Esophagus muscularis mucosa (tissue), 4 donors: ENCODE measurements around the gene LRRC7. TPM values are rescaled to one million over a fixed set of nuclear protein-coding genes. Genes with fewer than 3 reads are reported as not detected.
"Not testable (repeated sequence)": the region's sequence is repeated elsewhere in the genome, so short reads cannot be mapped to it uniquely, and the experiment has no call there.

Experiments
- DNase-seq: peaks from one replicate; pipeline ENCODE4 v3.0.0-alpha.2; 2017; ENCODE audit errors: extremely low spot score
- H3K27ac ChIP-seq, 4 donors: fragments of 200-600 bp; sonication (generic); replicated peaks in 1 of 4; 1 replicate in 3 of 4; 2 replicates in 1 of 4; pipeline ENCODE4 v1.5.1; 2016 to 2019; ENCODE audit warnings: mild to moderate bottlenecking in 1 of 4
- H3K27me3 ChIP-seq, 4 donors: fragments of 200-600 bp; sonication (generic); one replicate each; pipeline versions ENCODE4 v1.5.1 to v1.6.0; 2016 to 2019
- H3K36me3 ChIP-seq, 4 donors: fragments of 200-600 bp; sonication (generic); one replicate each; pipeline ENCODE4 v1.5.1; 2016 to 2019
- H3K4me1 ChIP-seq, 4 donors: fragments of 200-600 bp; sonication (generic); one replicate each; pipeline ENCODE4 v1.5.1; 2016 to 2019
- H3K4me3 ChIP-seq, 4 donors: fragments of 200-600 bp; sonication (generic); 1 replicate in 2 of 4; 2 replicates in 2 of 4; pipeline ENCODE4 v1.5.1; 2016 to 2019; ENCODE audit warnings: mild to moderate bottlenecking in 4 of 4, moderate library complexity in 1 of 4
- H3K9me3 ChIP-seq, 4 donors: fragments of 200-600 bp; sonication (generic); 1 replicate in 3 of 4; 2 replicates in 1 of 4; pipeline ENCODE4 v1.5.1; 2016 to 2019
- CTCF ChIP-seq, 3 experiments: fragments of 200-600 bp in 2 of 3; fragments of 450-650 bp in 1 of 3; sonication (generic) in 2 of 3; IDR thresholded peaks; one replicate each; pipeline ENCODE4 v1.5.1; 2017 to 2019; ENCODE audit warnings: antibody characterized with exemption in 3 of 3, mild to moderate bottlenecking in 2 of 3, moderate library complexity in 1 of 3
- EP300 ChIP-seq: sonication (generic); formaldehyde crosslinking; IDR thresholded peaks from one replicate; pipeline ENCODE4 v1.6.1; 2017; ENCODE audit warnings: antibody characterized with exemption
- POLR2A ChIP-seq: fragments of 450-650 bp; IDR thresholded peaks from one replicate; pipeline ENCODE4 v1.6.1; 2017; ENCODE audit warnings: antibody characterized with exemption, moderate library complexity, mild to moderate bottlenecking, low read depth
- POLR2AphosphoS5 ChIP-seq, 2 donors: sonication (generic); formaldehyde crosslinking; IDR thresholded peaks; one replicate each; pipeline ENCODE4 v1.6.1; 2017; ENCODE audit warnings: antibody characterized with exemption in 2 of 2
- WGBS: methylation state at CpG from one replicate; pipeline ENCODE4 v1.1.5; 2018; 5-methylcytosine and 5-hydroxymethylcytosine counted together
- intact Hi-C: fragments of 100-400 bp; cut with DNase I; formaldehyde crosslinking; loops from one replicate; pipeline ENCODE4 v1.15.1; 2023
- total RNA-seq, 4 donors: library from RNA; depleted of rRNA; stranded (reverse); fragments of >200 nt; gene quantifications; one replicate each; pipeline versions ENCODE4 v1.1.0 to v1.2.1, GENCODE V29; 2016

The LRRC7 gene
- total RNA-seq, 4 donors from 2014 or later, result 0.26 to 2.5 (median 0.42) TPM

GRCh38 chr1:69711190-69711930 is 143.6 kb downstream of the LRRC7 start:
- Histone ChIP-seq H3K4me1 (peaks cover 0 to 3% (median 0%) of the 10 kb centered on the region in 4 donors), H3K27me3 (no peaks in the 10 kb centered on the region), H3K27ac (no peak overlapping the region), H3K4me3 (no peak overlapping the region), H3K36me3 (no peaks in the 10 kb centered on the region), H3K9me3 (no peaks in the 10 kb centered on the region)
- no peak for DNase-seq
- intact Hi-C loops, result no loop called here
- TF ChIP-seq POLR2A (no peak), CTCF (IDR thresholded peaks at IDR 0.05) (no peak), EP300 (no peak), POLR2AphosphoS5 (IDR thresholded peaks at IDR 0.05) (no peak)
- WGBS, result 67% methylated on average over 4 of the region's 4 CpGs

- H3K9me3 ChIP-seq, intact Hi-C loops, H3K4me3 ChIP-seq, H3K27ac ChIP-seq, H3K36me3 ChIP-seq, H3K4me1 ChIP-seq, H3K27me3 ChIP-seq, DNase-seq: not testable (repeated sequence)
Measured at GRCh38 chr1:69717834-69718233, 150.1 kb downstream of the LRRC7 start.

- 57% methylated on average over 1 of the region's 1 CpG for WGBS
- no peaks in the 10 kb centered on the region for H3K36me3 ChIP-seq
- H3K9me3 ChIP-seq, result no peaks in the 10 kb centered on the region
- H3K27ac ChIP-seq, result no peak overlapping the region
- DNase-seq, result no peak
- TF ChIP-seq EP300 (no peak), POLR2AphosphoS5 (IDR thresholded peaks at IDR 0.05) (no peak), CTCF (IDR thresholded peaks at IDR 0.05) (no peak), POLR2A (no peak)
- H3K4me1 ChIP-seq, result no peaks in the 10 kb centered on the region
- H3K27me3 ChIP-seq, result no peaks in the 10 kb centered on the region
- intact Hi-C loops, result no loop called here
- H3K4me3 ChIP-seq, result no peak overlapping the region
Measured at GRCh38 chr1:69728206-69728605, 160.5 kb downstream of the LRRC7 start.

- intact Hi-C loops, result loop anchor here (10.0 kb wide), 1 partner anchor 1138 kb away; no protein-coding TSS in a partner anchor
- peaks cover 0 to 8% (median 0%) of the 10 kb centered on the region in 4 donors for H3K9me3 ChIP-seq
- TF ChIP-seq CTCF (IDR thresholded peaks at IDR 0.05) (no peak), POLR2A (no peak), EP300 (no peak), POLR2AphosphoS5 (IDR thresholded peaks at IDR 0.05) (no peak)
- H3K36me3 ChIP-seq, result no peaks in the 10 kb centered on the region
- no peak overlapping the region for H3K27ac ChIP-seq
- no peaks in the 10 kb centered on the region for H3K27me3 ChIP-seq
- no peak overlapping the region for H3K4me3 ChIP-seq
- no peaks in the 10 kb centered on the region for H3K4me1 ChIP-seq
- no peak for DNase-seq
Measured at GRCh38 chr1:69733061-69733460, 165.3 kb downstream of the LRRC7 start.

GRCh38 chr1:69737527-69738185 is 169.9 kb downstream of the LRRC7 start:
- H3K4me1 ChIP-seq, result no peaks in the 10 kb centered on the region
- intact Hi-C loops, result loop anchor here (10.0 kb wide), 1 partner anchor 1143 kb away; no protein-coding TSS in a partner anchor
- H3K36me3 ChIP-seq, result no peaks in the 10 kb centered on the region
- WGBS, result 61% methylated on average over 3 of the region's 3 CpGs
- no peaks in the 10 kb centered on the region for H3K27me3 ChIP-seq
- H3K9me3 ChIP-seq, result peaks cover 0 to 8% (median 0%) of the 10 kb centered on the region in 4 donors
- DNase-seq, result no peak
- no peak overlapping the region for H3K4me3 ChIP-seq
- no peak overlapping the region for H3K27ac ChIP-seq
- TF ChIP-seq CTCF (IDR thresholded peaks at IDR 0.05) (peak; percentile 46 to 56 (median 47)), EP300 (no peak)
